Esophagus mucosa (tissue), 1 donor: ENCODE measurements around the gene CTSH. TPM values are rescaled to one million over a fixed set of nuclear protein-coding genes. Genes with fewer than 3 reads are reported as not detected.
A peak's percentile ranks its signal among the peaks of the same experiment; 100 is the strongest.

Experiments
- ATAC-seq: fragments of 200-7000 bp; cut with Tn5 transposase; one replicate; pipeline ENCODE4 v1.9.1; 2020
- total RNA-seq: library from RNA; stranded (reverse); gene quantifications from one replicate; pipeline ENCODE4 v1.2.4, GENCODE V29; 2023
- donor health status: DM: yes; HTN: yes; CAD: no.

The CTSH gene
- total RNA-seq, 1 donor from 2014 or later, result 56.4 TPM

GRCh38 chr15:78977591-78978347 is 32.9 kb upstream of the CTSH start:
- ATAC-seq, result no peak

- no peak for ATAC-seq
These were observed 32.3 kb upstream of the CTSH start for GRCh38 chr15:78977091-78977571.

GRCh38 chr15:78976691-78977090 is 31.8 kb upstream of the CTSH start:
- ATAC-seq, result no peak

- no peak for ATAC-seq
These were observed 29.5 kb upstream of the CTSH start for GRCh38 chr15:78974272-78974918.

GRCh38 chr15:78969687-78970349 is 25.0 kb upstream of the CTSH start:
- ATAC-seq, result no peak

GRCh38 chr15:78968539-78969271 is 23.9 kb upstream of the CTSH start:
- no peak for ATAC-seq

- no peak for ATAC-seq
These were observed 23.3 kb upstream of the CTSH start for GRCh38 chr15:78968114-78968513.

- ATAC-seq, result no peak
These were observed 15.5 kb upstream of the CTSH start for GRCh38 chr15:78960308-78960707.

- ATAC-seq, result no peak
These were observed 14.5 kb upstream of the CTSH start for GRCh38 chr15:78959360-78959759.

- ATAC-seq, result no peak
These were observed 12.7 kb upstream of the CTSH start for GRCh38 chr15:78957416-78958093.

GRCh38 chr15:78956937-78957336 is 12.1 kb upstream of the CTSH start:
- no peak for ATAC-seq

- ATAC-seq, result no peak
These were observed 10.5 kb upstream of the CTSH start for GRCh38 chr15:78955355-78955754.

GRCh38 chr15:78951841-78952238 is 7.0 kb upstream of the CTSH start:
- ATAC-seq, result peak; percentile 43

GRCh38 chr15:78950902-78951840 is 6.3 kb upstream of the CTSH start:
- ATAC-seq, result peak; percentile 54

- no peak for ATAC-seq
These were observed 5.5 kb upstream of the CTSH start for GRCh38 chr15:78950343-78950742.

GRCh38 chr15:78949461-78949860 is 4.6 kb upstream of the CTSH start:
- no peak for ATAC-seq

- ATAC-seq, result no peak
These were observed 2.7 kb upstream of the CTSH start for GRCh38 chr15:78947506-78947905.

- no peak for ATAC-seq
These were observed 1.6 kb upstream of the CTSH start for GRCh38 chr15:78946493-78946892.

- ATAC-seq, result peak; percentile 33
These were observed 632 bp downstream of the CTSH start for GRCh38 chr15:78944202-78944625.

GRCh38 chr15:78943692-78944091 is 1.2 kb downstream of the CTSH start:
- no peak for ATAC-seq

- no peak for ATAC-seq
These were observed 2.1 kb downstream of the CTSH start for GRCh38 chr15:78942741-78943140.
